Endothelial cell of umbilical vein (primary cell): ENCODE results near the gene CHST15. TPM values are rescaled to one million over a fixed set of nuclear protein-coding genes. Genes with fewer than 3 reads are reported as not detected.

ENCODE experiments used
- BruUV-seq: library from RNA; stranded (reverse); fragments of 400-500 nt; replicated peaks from 2 replicates; lab custom pipeline; 2021; lab: Mats Ljungman, UMichigan
- CTCF ChIA-PET: fragments of 300-600, 350-600 bp; sonication (Branson Sonifier 250); formaldehyde crosslinking; loops from one replicate; lab custom pipeline; 2021; ENCODE audit warnings: antibody characterized with exemption, inconsistent platforms; lab: Charles Lee
- POLR2A ChIA-PET: fragments of 300-600, 350-600 bp; sonication (Branson Sonifier 250); formaldehyde crosslinking; loops from one replicate; lab custom pipeline; 2021; ENCODE audit warnings: antibody characterized with exemption, inconsistent platforms; lab: Charles Lee
- DNase-seq: peaks from one replicate; pipeline ENCODE4 v3.0.0-alpha.2; 2011; ENCODE audit warnings: low read depth, low spot score
- FAIRE-seq: peaks from 2 replicates; lab custom pipeline; 2011; peaks lifted over from hg19 to GRCh38; lab: Jason Lieb, UNC
- H2AFZ ChIP-seq: 2 replicates; pipeline ENCODE4 v1.6.0; 2012; ENCODE audit warnings: low read depth, low read length, control low read depth, inconsistent platforms
- H3K27ac ChIP-seq: 2 replicates; pipeline ENCODE4 v1.5.1; 2011; ENCODE audit warnings: low read depth, mild to moderate bottlenecking, control low read depth, low read length, moderate library complexity; ENCODE audit not compliant: insufficient read depth
- H3K27me3 ChIP-seq, 2 experiments: 2 replicates each; pipeline versions ENCODE4 v1.6.0 to v1.6.1; 2011; ENCODE audit warnings: low read length in 2 of 2, mixed read lengths in 1 of 2; ENCODE audit not compliant: control insufficient read depth in 2 of 2, insufficient read depth in 2 of 2
- H3K36me3 ChIP-seq, 2 experiments: 2 replicates in 1 of 2; 3 replicates in 1 of 2; pipeline ENCODE4 v1.5.1; 2011; ENCODE audit warnings: low read length in 2 of 2, mild to moderate bottlenecking in 1 of 2, moderate library complexity in 1 of 2; ENCODE audit not compliant: control insufficient read depth in 2 of 2, insufficient read depth in 2 of 2; ENCODE audit errors: extremely low read depth in 1 of 2
- H3K4me1 ChIP-seq: 3 replicates; pipeline ENCODE4 v1.5.1; 2011; ENCODE audit warnings: mild to moderate bottlenecking, low read length; ENCODE audit not compliant: control insufficient read depth, insufficient read depth; ENCODE audit errors: extremely low read depth
- H3K4me2 ChIP-seq: 2 replicates; pipeline ENCODE4 v1.6.1; 2011; ENCODE audit warnings: low read length, control low read depth, mixed read lengths; ENCODE audit not compliant: insufficient read depth
- H3K4me3 ChIP-seq, 3 experiments: fragments of 200-600 bp in 1 of 3; sonication (generic), shearing (Covaris generic) in 1 of 3; replicated peaks in 1 of 3; 2 replicates each; pipeline ENCODE4 v1.5.1; 2011 to 2016; ENCODE audit warnings: control low read depth in 3 of 3, low read length in 3 of 3, mild to moderate bottlenecking in 2 of 3, inconsistent platforms in 1 of 3, low read depth in 1 of 3, moderate library complexity in 1 of 3; ENCODE audit not compliant: insufficient read depth in 1 of 3
- H3K79me2 ChIP-seq: 2 replicates; pipeline ENCODE4 v1.6.0; 2012; ENCODE audit warnings: low read length, inconsistent platforms; ENCODE audit not compliant: control insufficient read depth, insufficient read depth
- H3K9ac ChIP-seq: replicated peaks from 2 replicates; pipeline ENCODE3; 2011; ENCODE audit warnings: low read length, control low read depth; ENCODE audit not compliant: insufficient read depth; ENCODE audit errors: extremely low read depth
- H3K9me1 ChIP-seq: replicated peaks from 3 replicates; pipeline ENCODE4 v1.6.0; 2011; ENCODE audit warnings: mild to moderate bottlenecking, low read length; ENCODE audit not compliant: control insufficient read depth, insufficient read depth; ENCODE audit errors: extremely low read depth
- H3K9me3 ChIP-seq: replicated peaks from 2 replicates; pipeline ENCODE4 v1.5.1; 2012; ENCODE audit warnings: low read length, inconsistent platforms; ENCODE audit not compliant: control insufficient read depth, insufficient read depth
- H4K20me1 ChIP-seq: replicated peaks from 2 replicates; pipeline ENCODE3; 2011; ENCODE audit warnings: mild to moderate bottlenecking, low read length; ENCODE audit not compliant: control insufficient read depth, insufficient read depth; ENCODE audit errors: extremely low read depth
- CTCF ChIP-seq, 2 donors: IDR thresholded peaks; 1 replicate in 1 of 2; 2 replicates in 1 of 2; pipeline ENCODE4 v1.5.1; 2011; ENCODE audit warnings: low read length in 2 of 2, mild to moderate bottlenecking in 2 of 2, moderate library complexity in 2 of 2, control low read depth in 1 of 2, inconsistent platforms in 1 of 2, low read depth in 1 of 2; ENCODE audit not compliant: insufficient read depth in 1 of 2; ENCODE audit errors: extremely low read depth in 1 of 2
- FOS ChIP-seq: IDR thresholded peaks from 2 replicates; pipeline ENCODE4 v1.6.1; 2011; ENCODE audit warnings: mild to moderate bottlenecking, low read length, moderate library complexity, borderline replicate concordance; ENCODE audit not compliant: insufficient read depth
- GATA2 ChIP-seq: IDR thresholded peaks from 2 replicates; pipeline ENCODE4 v1.7.0; 2011; ENCODE audit warnings: low read depth, mild to moderate bottlenecking, moderate library complexity, mixed read lengths, low read length; ENCODE audit not compliant: insufficient read length, insufficient read depth
- JUN ChIP-seq: IDR thresholded peaks from 2 replicates; pipeline ENCODE4 v1.6.1; 2011; ENCODE audit warnings: borderline replicate concordance, low read depth; ENCODE audit not compliant: insufficient read length, insufficient read depth
- MAX ChIP-seq: IDR thresholded peaks from 2 replicates; pipeline ENCODE4 v1.6.1; 2011; ENCODE audit not compliant: insufficient read depth, insufficient read length
- POLR2A ChIP-seq: IDR thresholded peaks from 2 replicates; pipeline ENCODE4 v1.6.1; 2012; ENCODE audit warnings: low read depth, mild to moderate bottlenecking, control low read depth, low read length
- POLR2AphosphoS5 ChIP-seq: IDR thresholded peaks from 2 replicates; pipeline ENCODE4 v1.6.1; 2012; ENCODE audit warnings: low read depth, mild to moderate bottlenecking, control low read depth, low read length, moderate library complexity; ENCODE audit not compliant: insufficient read depth
- dilution Hi-C: fragments of 300-500 bp; cut with MboI; formaldehyde crosslinking; loops from one replicate; pipeline ENCODE4 v1.15.0; 2019; ENCODE audit warnings: low sequenced_read_pairs; ENCODE audit not compliant: extremely low pct_ligation_motif_present
- intact Hi-C: fragments of 100-400 bp; cut with micrococcal nuclease; formaldehyde crosslinking; loops from one replicate; pipeline ENCODE4 v1.10.0; 2022
- polyA plus RNA-seq, 4 experiments: library from polyadenylated mRNA; depleted of rRNA in 3 of 4; stranded (reverse) in 3 of 4; unstranded in 1 of 4; fragments of >200 nt; gene quantifications; 2 replicates each; pipeline versions ENCODE4 v1.2.1 to v1.2.3, GENCODE V29; 2011 to 2012; ENCODE audit warnings: missing spikeins in 1 of 4
- total RNA-seq: library from RNA; stranded (reverse); gene quantifications from 2 replicates; pipeline ENCODE4 v1.2.3, GENCODE V29; 2021

Gene CHST15
- total and polyA plus RNA-seq, 2 donors (not counting 3 experiments of a cell fraction or from before 2014, with no cell fraction given): 23.1 to 29.2 TPM

GRCh38 chr10:124125305-124126116 lies 32.1 kb upstream of the CHST15 start:
- H3K79me2 ChIP-seq: no peaks in the 10 kb centered on the region
- CTCF ChIA-PET: interaction anchor here (0.7 to 2.8 kb wide), 10 partner anchors 11 to 263 kb away, joined by 3 to 9 read pairs (median 4); partner anchors contain the start of gene CHST15
- H3K4me3 ChIP-seq: no peak overlapping the region
- no peaks in the 10 kb centered on the region for H3K9me3 ChIP-seq
- H3K27ac ChIP-seq: no peak overlapping the region
- no peaks in the 10 kb centered on the region for H3K9me1 ChIP-seq
- H3K4me1 ChIP-seq: peaks cover 4% of the 10 kb centered on the region
- no peaks in the 10 kb centered on the region for H3K27me3 ChIP-seq
- no peak for TF ChIP-seq POLR2A
- TF ChIP-seq POLR2AphosphoS5: no peak
- TF ChIP-seq JUN: no peak
- no peak for TF ChIP-seq GATA2
- no peak for TF ChIP-seq MAX
- TF ChIP-seq FOS: no peak
- TF ChIP-seq CTCF (IDR thresholded peaks at IDR 0.05; ENCODE audit: extremely low read depth in 1 of 2, insufficient read depth in 1 of 2, low read depth in 1 of 2, low read length in 2 of 2): peak in 1 of 2 donors; percentile 41
- no peak overlapping the region for H2AFZ ChIP-seq
- no peaks in the 10 kb centered on the region for H3K36me3 ChIP-seq
- H3K9ac ChIP-seq: no peak overlapping the region
- peak; percentile 20 for DNase-seq
- H3K4me2 ChIP-seq: no peak overlapping the region
- BruUV-seq: no TSS peak
- no peak for FAIRE-seq
- no peaks in the 10 kb centered on the region for H4K20me1 ChIP-seq
- dilution Hi-C loops: no loop called here
- POLR2A ChIA-PET: no interaction called here
- intact Hi-C loops: loop anchor here (10.0 kb wide), 1 partner anchor 321 kb away; no protein-coding TSS in a partner anchor
